GM18519 (cell line): ENCODE data around the gene PARP9.
"Not testable (repeated sequence)": the region's sequence is repeated elsewhere in the genome, so short reads cannot be mapped to it uniquely, and the experiment has no call there.

ENCODE experiments used
- ATAC-seq: cut with Tn5 transposase; IDR thresholded peaks from one replicate; pipeline ENCODE4 v1.9.1; 2021; ENCODE audit warnings: mild to moderate bottlenecking, moderate library complexity; ENCODE audit not compliant: unreplicated experiment, low FRiP score

PARP9 gene

GRCh38 chr3:122576174-122576940, 12.3 kb upstream of the PARP9 start:
- ATAC-seq = peak; percentile 75

- ATAC-seq = no peak
Observed at GRCh38 chr3:122572940-122573412, 8.9 kb upstream of the PARP9 start.

- ATAC-seq = no peak
Observed at GRCh38 chr3:122568755-122569154, 4.7 kb upstream of the PARP9 start.

GRCh38 chr3:122568131-122568530, 4.0 kb upstream of the PARP9 start:
- not testable (repeated sequence) for ATAC-seq

GRCh38 chr3:122563717-122564025, 429 bp downstream of the PARP9 start:
- no peak for ATAC-seq

- ATAC-seq = no peak
Observed at GRCh38 chr3:122562923-122563716, 980 bp downstream of the PARP9 start.

- no peak for ATAC-seq
Observed at GRCh38 chr3:122560680-122561079, 3.4 kb downstream of the PARP9 start.

- ATAC-seq = no peak
Observed at GRCh38 chr3:122559906-122560305, 4.2 kb downstream of the PARP9 start.

- ATAC-seq = no peak
Observed at GRCh38 chr3:122558605-122559004, 5.5 kb downstream of the PARP9 start.

GRCh38 chr3:122557356-122557755, 6.7 kb downstream of the PARP9 start:
- ATAC-seq = no peak

GRCh38 chr3:122555275-122556071, 8.6 kb downstream of the PARP9 start:
- ATAC-seq = no peak

- ATAC-seq = no peak
Observed at GRCh38 chr3:122553171-122553570, 10.9 kb downstream of the PARP9 start.

- ATAC-seq = no peak
Observed at GRCh38 chr3:122548619-122549018, 15.5 kb downstream of the PARP9 start.

GRCh38 chr3:122548076-122548475, 16.0 kb downstream of the PARP9 start:
- no peak for ATAC-seq

- ATAC-seq = no peak
Observed at GRCh38 chr3:122546151-122546550, 17.9 kb downstream of the PARP9 start.

- ATAC-seq = no peak
Observed at GRCh38 chr3:122538956-122539490, 25.1 kb downstream of the PARP9 start.

GRCh38 chr3:122536632-122537001, 27.5 kb downstream of the PARP9 start:
- no peak for ATAC-seq

GRCh38 chr3:122535964-122536631, 28.0 kb downstream of the PARP9 start:
- no peak for ATAC-seq

GRCh38 chr3:122533931-122534334, 30.2 kb downstream of the PARP9 start:
- ATAC-seq = peak; percentile 99

GRCh38 chr3:122533480-122533879, 30.6 kb downstream of the PARP9 start:
- ATAC-seq = no peak
